NCI-H1048 (cell line): ENCODE results near the gene JKAMP.

Experiments
- DNase-seq: peaks from one replicate; lab custom pipeline; 2025; lab: John Stamatoyannopoulos, UW

JKAMP gene

GRCh38 chr14:59541731-59542130 lies 57.4 kb downstream of the JKAMP start:
- no peak for DNase-seq

- DNase-seq, result no peak
Measured at GRCh38 chr14:59543873-59544272, 59.6 kb downstream of the JKAMP start.

- DNase-seq, result no peak
Measured at GRCh38 chr14:59547310-59547709, 63.0 kb downstream of the JKAMP start.
